ENCODE results near the gene LAMC2. TPM values are rescaled to one million over a fixed set of nuclear protein-coding genes. Genes with fewer than 3 reads are reported as not detected.

LAMC2 gene
- total RNA-seq, 2 donors from 2014 or later, result not detected

DNA sequence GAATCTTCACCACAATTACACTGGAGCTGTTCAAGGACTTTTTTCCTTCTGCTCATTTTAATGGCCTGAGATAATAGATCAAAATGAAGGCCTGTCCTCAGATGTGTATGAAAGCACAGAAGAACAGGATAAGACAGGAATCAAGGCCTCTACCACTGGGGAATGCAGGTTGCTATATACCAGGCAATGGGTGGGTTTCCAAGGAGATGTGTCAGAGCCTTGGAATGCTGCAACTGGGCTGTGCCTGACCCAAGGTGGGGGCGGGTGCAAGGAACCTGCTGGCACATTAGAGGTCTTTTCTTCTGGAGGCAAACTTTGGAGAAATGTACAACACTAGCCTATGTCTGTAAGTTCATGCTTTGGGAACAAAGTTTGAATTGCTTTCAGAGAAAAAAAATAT lies 21.7 kb upstream of the LAMC2 start:
- Mint-ChIP-seq H3K36me3 (no peaks in the 10 kb centered on the region), H3K27ac (no peak overlapping the region), H3K9me3 (no peaks in the 10 kb centered on the region)
- DNase-seq (ENCODE audit: low spot score in 2 of 2), result no peak
- ATAC-seq, result no peak

- Mint-ChIP-seq H3K36me3 (no peaks in the 10 kb centered on the region), H3K27ac (no peak overlapping the region), H3K9me3 (no peaks in the 10 kb centered on the region)
- ATAC-seq, result no peak
- no peak for DNase-seq (ENCODE audit: low spot score in 2 of 2)
These were observed 21.1 kb upstream of the LAMC2 start for GRCh38 chr1:183164963-183165362.

DNA sequence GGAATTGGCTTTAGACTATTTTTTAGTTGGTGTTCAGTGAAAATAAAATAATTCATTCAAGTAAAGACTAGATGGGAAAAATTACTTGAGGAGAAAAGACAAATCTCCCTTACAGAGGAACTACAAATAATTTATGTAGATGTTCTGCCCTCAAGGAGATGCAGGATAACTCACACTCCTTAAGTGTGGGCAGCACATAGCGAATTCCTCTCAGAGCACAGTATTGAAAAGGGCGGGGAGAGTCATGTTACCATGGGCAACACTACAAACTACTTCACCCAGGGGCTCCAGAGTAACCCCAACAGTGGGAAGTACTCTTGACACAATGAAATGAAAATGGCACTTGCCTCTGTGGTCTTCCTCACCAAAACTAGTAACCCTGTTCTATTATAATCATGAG lies 20.6 kb upstream of the LAMC2 start:
- H3K27ac Mint-ChIP-seq, result no peak overlapping the region
- ATAC-seq (no peak), DNase-seq (ENCODE audit: low spot score in 2 of 2) (no peak)
- no peaks in the 10 kb centered on the region for H3K9me3 Mint-ChIP-seq
- H3K36me3 Mint-ChIP-seq, result no peaks in the 10 kb centered on the region

GRCh38 chr1:183166454-183166853 lies 19.6 kb upstream of the LAMC2 start:
- Mint-ChIP-seq H3K9me3 (no peaks in the 10 kb centered on the region), H3K27ac (no peak overlapping the region), H3K36me3 (no peaks in the 10 kb centered on the region)
- ATAC-seq (no peak), DNase-seq (ENCODE audit: low spot score in 2 of 2) (no peak)

- no peak overlapping the region for H3K27ac Mint-ChIP-seq
- H3K9me3 Mint-ChIP-seq, result no peaks in the 10 kb centered on the region
- no peak for DNase-seq (ENCODE audit: low spot score in 2 of 2)
- no peaks in the 10 kb centered on the region for H3K36me3 Mint-ChIP-seq
- no peak for ATAC-seq
These were observed 18.4 kb upstream of the LAMC2 start for GRCh38 chr1:183167676-183168075.

DNA sequence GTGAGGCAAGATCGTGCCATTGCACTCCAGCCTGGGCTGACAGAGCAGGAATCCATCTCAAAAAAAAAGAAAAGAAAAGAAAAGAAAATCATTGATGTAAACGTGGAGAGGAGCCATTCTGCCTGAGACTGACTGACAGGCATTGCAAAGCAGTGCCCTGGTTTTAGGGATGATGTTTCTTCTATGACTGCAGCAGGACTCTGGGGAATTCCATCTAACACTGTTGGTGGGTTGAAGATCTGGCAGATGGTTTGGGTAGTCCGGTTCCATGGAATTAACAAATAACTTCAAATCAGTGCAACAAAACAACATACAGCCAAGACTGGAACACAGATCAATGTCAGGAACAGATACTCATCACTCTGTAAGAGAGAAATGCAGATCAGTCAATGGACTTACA lies 17.8 kb upstream of the LAMC2 start:
- no peak for ATAC-seq
- H3K36me3 Mint-ChIP-seq, result no peaks in the 10 kb centered on the region
- H3K9me3 Mint-ChIP-seq, result no peaks in the 10 kb centered on the region
- no peak overlapping the region for H3K27ac Mint-ChIP-seq
- no peak for DNase-seq (ENCODE audit: low spot score in 2 of 2)

- Mint-ChIP-seq H3K27ac (no peak overlapping the region), H3K9me3 (no peaks in the 10 kb centered on the region), H3K36me3 (no peaks in the 10 kb centered on the region)
- no peak for DNase-seq (ENCODE audit: low spot score in 2 of 2)
- no peak for ATAC-seq
These were observed 12.2 kb upstream of the LAMC2 start for GRCh38 chr1:183173828-183174227.

- Mint-ChIP-seq H3K36me3 (no peaks in the 10 kb centered on the region), H3K9me3 (no peaks in the 10 kb centered on the region), H3K27ac (no peak overlapping the region)
- ATAC-seq (no peak), DNase-seq (ENCODE audit: low spot score in 2 of 2) (no peak)
These were observed 10.4 kb upstream of the LAMC2 start for GRCh38 chr1:183175631-183176030.

DNA sequence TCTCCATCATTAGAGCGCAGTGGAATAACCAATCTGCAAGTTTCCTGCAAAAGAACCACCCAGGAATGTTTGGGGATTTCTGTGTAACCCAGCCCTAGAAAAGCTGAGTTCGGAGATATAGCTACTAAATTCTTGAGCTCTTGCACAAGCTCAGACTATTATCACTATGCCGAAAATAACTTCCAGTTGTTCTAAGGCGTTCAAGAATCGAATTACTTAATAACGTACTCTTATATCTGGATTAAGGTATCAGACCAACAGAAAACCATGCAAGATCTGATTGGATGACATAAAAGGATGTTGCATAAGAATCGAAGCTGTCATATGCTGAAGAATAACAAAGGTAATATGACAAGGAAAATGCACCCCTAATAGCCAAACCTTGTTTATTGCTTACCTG lies 7.5 kb upstream of the LAMC2 start:
- DNase-seq (ENCODE audit: low spot score in 2 of 2) (no peak), ATAC-seq (no peak)
- H3K9me3 Mint-ChIP-seq, result no peaks in the 10 kb centered on the region
- H3K36me3 Mint-ChIP-seq, result no peaks in the 10 kb centered on the region
- H3K27ac Mint-ChIP-seq, result no peak overlapping the region

- no peak overlapping the region for H3K27ac Mint-ChIP-seq
- DNase-seq (ENCODE audit: low spot score in 2 of 2) (no peak), ATAC-seq (no peak)
- no peaks in the 10 kb centered on the region for H3K36me3 Mint-ChIP-seq
- no peaks in the 10 kb centered on the region for H3K9me3 Mint-ChIP-seq
These were observed 7.0 kb upstream of the LAMC2 start for GRCh38 chr1:183179033-183179432.

DNA sequence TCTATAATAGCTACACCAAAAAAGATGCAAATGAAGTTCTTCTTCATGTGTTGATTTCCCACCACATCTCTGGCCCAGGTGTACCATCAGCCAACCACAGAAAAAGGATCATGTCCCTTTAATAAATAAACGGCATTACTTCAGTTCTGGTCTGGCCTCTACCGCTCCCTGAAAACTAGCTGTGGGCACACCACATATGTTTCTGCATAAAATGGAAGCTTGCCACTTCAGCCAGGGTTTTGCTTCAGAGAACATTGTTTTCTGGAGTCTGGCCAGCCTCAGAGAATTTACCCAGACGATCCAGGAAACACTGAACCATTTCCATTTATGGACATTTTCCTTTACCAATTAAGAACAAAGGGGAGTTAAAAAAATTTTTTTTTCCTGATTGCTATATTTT lies 5.8 kb upstream of the LAMC2 start:
- H3K36me3 Mint-ChIP-seq, result no peaks in the 10 kb centered on the region
- ATAC-seq (no peak), DNase-seq (ENCODE audit: low spot score in 2 of 2) (no peak)
- no peak overlapping the region for H3K27ac Mint-ChIP-seq
- no peaks in the 10 kb centered on the region for H3K9me3 Mint-ChIP-seq

GRCh38 chr1:183180634-183181056 lies 5.4 kb upstream of the LAMC2 start:
- Mint-ChIP-seq H3K36me3 (no peaks in the 10 kb centered on the region), H3K9me3 (no peaks in the 10 kb centered on the region), H3K27ac (peak overlapping the region in 1 of 2 donors; percentile 44)
- DNase-seq (ENCODE audit: low spot score in 2 of 2), result no peak
- ATAC-seq, result peak in 1 of 2 donors; percentile 78

DNA sequence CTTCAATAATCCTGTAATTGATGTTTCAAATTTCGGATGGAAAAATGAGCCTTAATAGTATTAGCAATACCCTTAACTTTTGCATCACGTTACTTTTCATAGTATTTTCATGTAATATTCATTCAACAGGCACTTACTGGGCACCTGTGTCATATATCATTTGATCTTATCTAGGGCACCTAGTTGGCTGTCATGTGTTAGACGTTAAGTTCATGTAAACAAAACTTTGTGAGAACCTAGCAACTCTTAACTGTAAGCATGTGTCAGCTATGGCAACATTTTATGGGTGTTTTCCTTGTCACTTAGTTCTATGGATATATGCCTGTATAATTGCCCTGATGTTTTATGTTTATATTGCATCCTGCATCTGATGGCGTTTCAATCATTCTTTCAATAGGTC lies 777 bp downstream of the LAMC2 start:
- H3K36me3 Mint-ChIP-seq, result no peaks in the 10 kb centered on the region
- DNase-seq (ENCODE audit: low spot score in 2 of 2), result no peak
- ATAC-seq, result no peak
- peaks cover 0 to 7% of the 10 kb centered on the region in 2 donors for H3K9me3 Mint-ChIP-seq
- H3K27ac Mint-ChIP-seq, result no peak overlapping the region

DNA sequence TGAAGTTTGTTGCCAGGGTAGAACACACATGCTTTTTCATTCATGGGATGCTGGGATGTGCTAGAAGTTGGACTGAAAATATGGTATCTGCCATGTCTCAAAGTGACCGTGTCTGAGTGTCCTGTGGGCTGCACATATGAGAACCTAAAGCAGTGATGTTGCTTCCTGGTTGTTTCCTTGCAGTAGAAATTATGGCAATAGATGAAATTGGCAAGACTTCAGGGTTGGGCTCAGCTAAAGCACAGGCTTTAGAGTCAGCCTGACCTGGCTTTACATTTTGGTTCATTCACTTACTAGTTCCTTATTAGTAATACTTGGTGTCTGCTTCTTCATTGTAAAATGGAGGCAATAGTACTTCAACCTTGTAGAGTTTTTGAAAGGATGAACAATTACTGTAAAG lies 2.2 kb downstream of the LAMC2 start:
- no peaks in the 10 kb centered on the region for H3K36me3 Mint-ChIP-seq
- ATAC-seq (no peak), DNase-seq (ENCODE audit: low spot score in 2 of 2) (no peak)
- peaks cover 0 to 7% of the 10 kb centered on the region in 2 donors for H3K9me3 Mint-ChIP-seq
- H3K27ac Mint-ChIP-seq, result no peak overlapping the region

DNA sequence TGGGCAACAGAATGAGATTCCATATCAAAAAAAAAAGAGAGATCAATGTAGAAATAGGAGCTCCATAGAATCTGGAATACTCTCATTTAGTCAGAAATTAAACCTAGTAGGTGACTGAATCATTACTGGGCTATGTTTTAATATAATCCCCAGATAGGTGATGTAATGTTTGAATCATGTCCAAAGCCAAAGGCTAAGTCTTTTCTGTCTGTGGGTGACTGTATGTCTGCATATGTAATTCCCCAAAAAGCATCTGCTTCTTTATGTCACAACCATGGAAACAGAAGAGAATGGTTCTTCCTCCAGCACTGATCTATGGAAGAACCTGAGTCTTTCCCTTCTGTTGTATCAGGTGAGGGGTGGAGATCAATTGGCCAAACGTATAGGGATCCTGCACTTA lies 5.8 kb downstream of the LAMC2 start:
- H3K9me3 Mint-ChIP-seq, result peaks cover 0 to 7% of the 10 kb centered on the region in 2 donors

DNA sequence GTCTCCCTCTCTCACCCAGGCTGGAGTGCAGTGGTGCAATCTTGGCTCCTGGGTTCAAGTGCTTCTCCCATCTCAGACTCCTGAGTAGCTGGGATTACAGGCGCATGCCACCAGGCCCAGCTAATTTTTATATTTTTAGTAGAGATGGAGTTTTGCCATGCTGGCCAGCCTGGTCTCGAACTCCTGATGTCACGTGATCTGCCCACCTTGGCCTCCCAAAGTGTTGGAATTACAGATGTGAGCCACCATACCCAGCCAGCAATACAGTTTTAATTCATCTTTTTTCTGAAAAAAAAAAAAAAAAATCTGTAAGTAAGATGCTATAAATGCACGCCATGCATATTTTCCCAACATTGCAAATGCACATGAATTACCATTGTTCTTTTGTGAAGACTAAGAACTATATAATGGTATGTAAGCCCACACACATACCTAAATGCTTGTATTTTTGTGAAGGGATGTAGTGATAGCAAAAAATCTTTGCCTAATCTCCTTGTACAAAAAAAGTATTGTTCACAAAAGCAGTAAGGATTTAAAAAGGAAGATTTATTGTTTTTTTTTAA lies 8.0 kb downstream of the LAMC2 start:
- no peaks in the 10 kb centered on the region for H3K36me3 Mint-ChIP-seq
- no peak overlapping the region for H3K27ac Mint-ChIP-seq
- H3K9me3 Mint-ChIP-seq, result no peaks in the 10 kb centered on the region
- ATAC-seq, result no peak
- DNase-seq (ENCODE audit: low spot score in 2 of 2), result no peak

More for the DNA sequence above, 5.8 kb downstream of the LAMC2 start:
- Mint-ChIP-seq H3K27ac (no peak overlapping the region), H3K36me3 (no peaks in the 10 kb centered on the region)
- DNase-seq (ENCODE audit: low spot score in 2 of 2), result no peak
- ATAC-seq, result no peak

GRCh38 chr1:183194527-183195141 lies 8.6 kb downstream of the LAMC2 start:
- H3K9me3 Mint-ChIP-seq, result no peaks in the 10 kb centered on the region
- H3K36me3 Mint-ChIP-seq, result no peaks in the 10 kb centered on the region
- H3K27ac Mint-ChIP-seq, result peak overlapping the region; percentile 45 to 78
- ATAC-seq (peak; percentile 87 to 97), DNase-seq (ENCODE audit: low spot score in 2 of 2) (peak in 1 of 2 donors; percentile 15)

GRCh38 chr1:183195142-183195574 lies 9.1 kb downstream of the LAMC2 start:
- Mint-ChIP-seq H3K36me3 (no peaks in the 10 kb centered on the region), H3K9me3 (no peaks in the 10 kb centered on the region), H3K27ac (peak overlapping the region; percentile 45 to 78)
- ATAC-seq (peak; percentile 75 to 83), DNase-seq (ENCODE audit: low spot score in 2 of 2) (no peak)

Data from activated naive CD4-positive, alpha-beta T cell treated with anti-CD3 and anti-CD28 coated beads, Interleukin-2, amount 50 U/mL, for 72 hours (primary cell).